ENCODE measurements around the gene TAX1BP3. TPM values are rescaled to one million over a fixed set of nuclear protein-coding genes. Genes with fewer than 3 reads are reported as not detected.
"Not testable (repeated sequence)": the region's sequence is repeated elsewhere in the genome, so short reads cannot be mapped to it uniquely, and the experiment has no call there.

Gene TAX1BP3
- total RNA-seq, 4 donors from 2014 or later: 44.7 to 98.7 (median 74.0) TPM

DNA sequence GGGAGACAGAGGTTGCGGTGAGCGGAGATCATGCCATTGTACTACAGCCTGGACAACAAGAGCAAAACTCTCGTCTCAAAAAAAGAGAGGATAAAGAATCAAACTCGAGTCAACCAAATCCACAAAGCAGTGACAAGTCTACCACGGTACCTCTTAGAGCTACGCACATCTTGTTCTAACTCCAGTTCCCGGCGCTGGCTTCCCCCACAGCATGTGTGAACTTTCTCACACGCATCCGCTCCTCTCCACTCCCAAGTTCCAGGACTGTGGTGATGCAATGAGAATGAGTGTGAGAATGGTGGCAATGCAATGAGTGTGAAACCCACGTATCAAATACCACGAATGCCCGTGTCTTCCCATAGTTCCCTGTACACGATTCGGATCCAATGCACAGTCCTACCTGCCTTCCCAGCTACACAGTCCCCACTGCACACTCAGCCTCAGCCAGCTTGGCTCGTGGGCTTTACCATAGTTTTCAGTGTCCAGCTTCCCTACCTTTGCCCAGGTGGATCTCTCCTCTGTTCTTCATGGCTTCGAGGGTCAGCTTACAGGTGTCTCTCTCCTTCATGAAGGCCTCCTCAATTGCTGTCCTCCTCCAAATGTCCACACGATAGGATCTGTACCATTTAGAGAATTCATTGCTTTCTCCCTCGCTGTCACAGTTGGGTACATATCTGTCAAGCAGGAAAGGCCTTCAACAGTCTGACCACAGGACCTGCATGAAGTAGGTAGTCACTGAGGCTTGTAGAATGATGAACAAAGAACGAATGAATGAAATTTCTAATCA is 36.7 kb upstream of the TAX1BP3 start:
- Histone ChIP-seq H3K27ac (no peak overlapping the region), H3K36me3 (no peaks in the 10 kb centered on the region), H3K4me1 (no peaks in the 10 kb centered on the region), H3K4me3 (no peak overlapping the region), H3K9me3 (no peaks in the 10 kb centered on the region), H3K27me3 (no peaks in the 10 kb centered on the region)
- intact Hi-C loops (cut with DNase I; ENCODE audit: low total_unique reads): no loop called here
- no peak for DNase-seq
- TF ChIP-seq POLR2A (IDR thresholded peaks at IDR 0.05): no peak
- TF ChIP-seq, protein P1, sequence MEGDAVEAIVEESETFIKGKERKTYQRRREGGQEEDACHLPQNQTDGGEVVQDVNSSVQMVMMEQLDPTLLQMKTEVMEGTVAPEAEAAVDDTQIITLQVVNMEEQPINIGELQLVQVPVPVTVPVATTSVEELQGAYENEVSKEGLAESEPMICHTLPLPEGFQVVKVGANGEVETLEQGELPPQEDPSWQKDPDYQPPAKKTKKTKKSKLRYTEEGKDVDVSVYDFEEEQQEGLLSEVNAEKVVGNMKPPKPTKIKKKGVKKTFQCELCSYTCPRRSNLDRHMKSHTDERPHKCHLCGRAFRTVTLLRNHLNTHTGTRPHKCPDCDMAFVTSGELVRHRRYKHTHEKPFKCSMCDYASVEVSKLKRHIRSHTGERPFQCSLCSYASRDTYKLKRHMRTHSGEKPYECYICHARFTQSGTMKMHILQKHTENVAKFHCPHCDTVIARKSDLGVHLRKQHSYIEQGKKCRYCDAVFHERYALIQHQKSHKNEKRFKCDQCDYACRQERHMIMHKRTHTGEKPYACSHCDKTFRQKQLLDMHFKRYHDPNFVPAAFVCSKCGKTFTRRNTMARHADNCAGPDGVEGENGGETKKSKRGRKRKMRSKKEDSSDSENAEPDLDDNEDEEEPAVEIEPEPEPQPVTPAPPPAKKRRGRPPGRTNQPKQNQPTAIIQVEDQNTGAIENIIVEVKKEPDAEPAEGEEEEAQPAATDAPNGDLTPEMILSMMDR (IDR thresholded peaks at IDR 0.05): no peak

DNA sequence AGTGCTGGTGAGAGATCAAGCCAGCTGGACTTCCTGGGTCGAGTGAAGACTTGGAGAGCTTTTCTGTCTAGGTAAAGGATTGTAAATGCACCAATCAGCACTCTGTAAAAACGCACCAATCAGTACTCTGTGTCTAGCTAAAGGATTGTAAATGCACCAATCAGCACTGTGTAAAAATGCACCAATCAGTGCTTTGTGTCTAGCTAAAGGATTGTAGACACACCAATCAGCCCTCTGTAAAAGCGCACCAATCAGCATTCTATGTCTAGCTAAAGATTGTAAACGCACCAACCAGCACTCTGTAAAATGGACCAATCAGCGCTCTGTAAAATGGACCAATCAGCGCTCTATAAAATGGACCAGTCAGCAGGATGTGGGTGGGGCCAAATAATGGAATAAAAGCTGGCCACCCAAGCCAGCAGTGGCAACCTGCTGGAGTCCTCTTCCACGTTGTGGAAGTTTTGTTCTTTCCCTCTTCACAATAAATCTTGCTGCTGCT is 33.7 kb upstream of the TAX1BP3 start:
- intact Hi-C loops (cut with DNase I; ENCODE audit: low total_unique reads); H3K27me3 ChIP-seq; H3K36me3 ChIP-seq; H3K4me3 ChIP-seq; H3K9me3 ChIP-seq; H3K27ac ChIP-seq; H3K4me1 ChIP-seq; DNase-seq: not testable (repeated sequence)

DNA sequence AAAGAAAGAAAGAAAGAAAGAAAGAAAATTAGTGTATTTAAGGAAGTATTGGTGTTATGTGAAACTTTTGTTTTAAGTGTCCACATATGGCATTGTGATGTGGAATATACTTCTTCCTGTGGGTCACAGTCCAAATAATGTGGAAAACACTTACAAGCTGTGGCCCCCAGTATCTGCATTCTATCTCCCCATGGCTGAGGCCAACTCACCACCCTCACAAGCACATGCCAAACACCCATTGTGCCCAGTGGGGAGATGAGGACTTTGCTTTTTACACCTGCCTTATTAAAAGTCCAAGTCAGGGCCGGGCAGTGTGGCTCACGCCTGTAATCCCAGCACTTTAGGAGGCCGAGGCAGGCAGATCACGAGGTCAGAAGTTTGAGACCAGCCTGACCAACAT is 31.6 kb upstream of the TAX1BP3 start:
- no peaks in the 10 kb centered on the region for H3K36me3 ChIP-seq
- no peaks in the 10 kb centered on the region for H3K27me3 ChIP-seq
- H3K4me1 ChIP-seq: peaks cover 0 to 11% of the 10 kb centered on the region in 2 donors

DNA sequence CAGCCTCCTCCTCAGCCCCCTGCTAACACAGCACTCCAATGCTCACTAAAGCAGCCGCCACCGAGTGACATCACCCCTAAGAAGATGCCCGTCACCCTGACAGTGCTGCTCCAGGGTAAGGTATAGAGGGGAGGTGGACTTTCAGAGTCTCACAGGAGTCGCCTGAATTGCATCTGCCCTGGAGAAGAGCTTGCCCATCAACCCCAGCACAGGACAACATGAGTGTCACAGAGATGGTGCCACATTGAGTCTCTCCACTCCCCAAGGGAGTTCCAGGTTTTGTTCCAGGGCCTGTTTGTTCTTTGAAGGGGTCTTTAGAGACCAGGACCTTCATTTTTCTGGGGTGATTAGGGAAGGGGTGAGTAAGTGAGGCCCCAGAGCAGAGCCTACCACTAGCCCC is 29.8 kb upstream of the TAX1BP3 start:
- TF ChIP-seq, protein P1 (IDR thresholded peaks at IDR 0.05): no peak
- Histone ChIP-seq H3K4me1 (peaks cover 0 to 14% of the 10 kb centered on the region in 2 donors), H3K9me3 (peaks cover 0 to 7% of the 10 kb centered on the region in 2 donors), H3K27me3 (peaks cover 0 to 10% of the 10 kb centered on the region in 2 donors), H3K27ac (no peak overlapping the region), H3K36me3 (no peaks in the 10 kb centered on the region), H3K4me3 (no peak overlapping the region)
- intact Hi-C loops (cut with DNase I; ENCODE audit: low total_unique reads): no loop called here
- DNase-seq: no peak

More for the DNA sequence above, 31.6 kb upstream of the TAX1BP3 start:
- no peak for TF ChIP-seq POLR2A (IDR thresholded peaks at IDR 0.05)
- TF ChIP-seq, protein P1 (IDR thresholded peaks at IDR 0.05): no peak
- no peak overlapping the region for H3K4me3 ChIP-seq
- H3K27ac ChIP-seq: no peak overlapping the region
- no peak for DNase-seq
- intact Hi-C loops (cut with DNase I; ENCODE audit: low total_unique reads): no loop called here
- H3K9me3 ChIP-seq: peaks cover 0 to 7% of the 10 kb centered on the region in 2 donors

DNA sequence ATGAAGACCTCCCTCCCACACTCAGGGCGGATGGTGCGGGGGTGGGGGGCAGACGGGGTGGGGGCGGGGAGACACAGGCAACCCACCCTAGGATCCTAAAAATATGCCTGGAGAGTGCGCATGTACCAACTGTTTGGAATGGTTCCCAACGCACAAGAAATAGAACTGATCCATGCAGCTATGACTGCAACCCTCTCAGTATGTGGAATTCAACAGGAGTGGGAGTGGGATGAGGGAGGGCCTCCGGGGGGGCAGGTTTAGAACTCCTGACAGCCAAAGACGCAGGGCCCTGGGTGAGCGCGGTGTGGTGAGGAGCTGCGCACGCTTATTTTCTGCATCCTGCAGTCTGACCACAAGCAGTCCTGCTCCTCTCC is 28.7 kb upstream of the TAX1BP3 start:
- no peak for DNase-seq
- Histone ChIP-seq H3K27me3 (peaks cover 0 to 16% of the 10 kb centered on the region in 2 donors), H3K27ac (no peak overlapping the region), H3K9me3 (peaks cover 0 to 7% of the 10 kb centered on the region in 2 donors), H3K4me3 (no peak overlapping the region), H3K36me3 (no peaks in the 10 kb centered on the region), H3K4me1 (peaks cover 0 to 14% of the 10 kb centered on the region in 2 donors)
- intact Hi-C loops (cut with DNase I; ENCODE audit: low total_unique reads): no loop called here
- TF ChIP-seq POLR2A (IDR thresholded peaks at IDR 0.05): no peak
- TF ChIP-seq, protein P1 (IDR thresholded peaks at IDR 0.05): no peak
